ENCODE measurements around the gene RGCC. TPM values are rescaled to one million over a fixed set of nuclear protein-coding genes. Genes with fewer than 3 reads are reported as not detected.

The RGCC gene
- total and polyA plus RNA-seq, 9 of the 15 experiments (the other 6 are each of a cell fraction or from before 2014, with no cell fraction given): 0.51 to 10.4 (median 5.8) TPM

DNA sequence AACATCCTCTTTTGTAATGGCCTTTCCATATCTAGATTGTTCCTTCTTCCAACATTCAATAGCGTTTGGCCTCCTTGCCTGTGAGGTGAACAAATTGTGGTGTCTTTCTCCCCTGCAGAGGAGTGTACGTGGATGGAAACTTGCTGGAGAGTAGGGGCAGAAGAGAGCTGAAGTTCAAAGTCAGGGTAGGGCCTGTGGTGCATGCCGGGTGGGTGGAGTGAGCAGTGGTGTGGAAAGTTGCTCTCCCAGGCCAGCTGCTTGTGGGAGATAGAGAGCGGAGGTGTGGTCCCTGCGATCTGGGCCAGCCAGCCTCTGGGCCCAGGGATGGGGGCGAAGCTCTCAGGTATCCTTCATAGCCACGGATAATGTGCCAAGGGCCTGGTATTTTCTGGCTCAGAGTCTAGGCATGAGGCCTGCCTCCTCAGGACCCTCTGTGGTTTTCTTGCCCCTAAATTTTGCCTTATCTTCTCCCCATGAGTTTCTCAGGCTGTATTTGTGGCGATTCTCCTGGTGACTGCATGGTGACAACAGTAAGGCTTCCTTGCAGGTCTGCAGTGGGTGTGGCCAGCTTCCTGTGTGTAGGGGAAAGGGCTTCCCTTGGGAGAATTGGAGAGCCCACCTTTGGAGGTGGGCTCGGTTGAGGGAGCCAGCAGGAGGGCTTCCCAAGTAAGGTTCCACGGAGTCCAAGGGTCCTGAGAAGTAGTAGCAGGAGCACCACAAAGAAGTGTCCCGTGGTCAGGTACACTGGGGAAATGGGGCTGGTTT lies 6.7 kb downstream of the RGCC start (continued):
- TF ChIP-seq BACH1 (tag; IDR thresholded peaks at IDR 0.05) (no peak), HDAC8 (tag; IDR thresholded peaks at IDR 0.05) (no peak), RAD21 (CRISPR knock-in tag; conservative IDR thresholded peaks at IDR 0.05 in 1 of 2, IDR thresholded peaks at IDR 0.05 in 1 of 2) (no peak; a peak in 1 of 4 replicates), RBM15 (IDR thresholded peaks at IDR 0.05; ENCODE audit: insufficient read depth, low read length) (no peak), HNRNPLL (IDR thresholded peaks at IDR 0.05; ENCODE audit: low read depth, low read length, poor library complexity, severe bottlenecking) (no peak), TAF1 (IDR thresholded peaks at IDR 0.05; ENCODE audit: control insufficient read depth, extremely low read depth, insufficient read depth, low read length, severe bottlenecking) (no peak), PREB (CRISPR knock-in tag; IDR thresholded peaks at IDR 0.05) (no peak), ATF6 (CRISPR knock-in tag; IDR thresholded peaks at IDR 0.05) (no peak), MECOM (CRISPR knock-in tag; IDR thresholded peaks at IDR 0.05) (no peak), FOSL1 (tag; conservative IDR thresholded peaks at IDR 0.05) (no peak), MYBL2 (IDR thresholded peaks at IDR 0.05; ENCODE audit: low read depth) (no peak), MYBL2 (CRISPR knock-in tag; IDR thresholded peaks at IDR 0.05; ENCODE audit: borderline replicate concordance) (no peak), ZNF395 (CRISPR knock-in tag; IDR thresholded peaks at IDR 0.05) (no peak), ZBTB43 (CRISPR knock-in tag; IDR thresholded peaks at IDR 0.05) (no peak), SRSF1 (IDR thresholded peaks at IDR 0.05; ENCODE audit: low read depth, low read length) (no peak), ZFP36 (IDR thresholded peaks at IDR 0.05; ENCODE audit: low read depth, low read length, partially characterized antibody) (no peak), SUPT5H (IDR thresholded peaks at IDR 0.05) (no peak), CHCHD3 (CRISPR knock-in tag; IDR thresholded peaks at IDR 0.05) (no peak)
- TF ChIP-seq, protein P1, sequence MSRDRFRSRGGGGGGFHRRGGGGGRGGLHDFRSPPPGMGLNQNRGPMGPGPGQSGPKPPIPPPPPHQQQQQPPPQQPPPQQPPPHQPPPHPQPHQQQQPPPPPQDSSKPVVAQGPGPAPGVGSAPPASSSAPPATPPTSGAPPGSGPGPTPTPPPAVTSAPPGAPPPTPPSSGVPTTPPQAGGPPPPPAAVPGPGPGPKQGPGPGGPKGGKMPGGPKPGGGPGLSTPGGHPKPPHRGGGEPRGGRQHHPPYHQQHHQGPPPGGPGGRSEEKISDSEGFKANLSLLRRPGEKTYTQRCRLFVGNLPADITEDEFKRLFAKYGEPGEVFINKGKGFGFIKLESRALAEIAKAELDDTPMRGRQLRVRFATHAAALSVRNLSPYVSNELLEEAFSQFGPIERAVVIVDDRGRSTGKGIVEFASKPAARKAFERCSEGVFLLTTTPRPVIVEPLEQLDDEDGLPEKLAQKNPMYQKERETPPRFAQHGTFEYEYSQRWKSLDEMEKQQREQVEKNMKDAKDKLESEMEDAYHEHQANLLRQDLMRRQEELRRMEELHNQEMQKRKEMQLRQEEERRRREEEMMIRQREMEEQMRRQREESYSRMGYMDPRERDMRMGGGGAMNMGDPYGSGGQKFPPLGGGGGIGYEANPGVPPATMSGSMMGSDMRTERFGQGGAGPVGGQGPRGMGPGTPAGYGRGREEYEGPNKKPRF (IDR thresholded peaks at IDR 0.05; ENCODE audit: low read depth, low read length): no peak

All from K562 (cell line).